GM12872 (cell line): Measurements from ENCODE around the gene B3GNT7.

Experiments
- TF ChIP-seq, protein P1 (sequence below): IDR thresholded peaks from 3 replicates; pipeline ENCODE4 v1.5.1; 2011; ENCODE audit warnings: low read depth, mild to moderate bottlenecking, low read length, moderate library complexity; ENCODE audit not compliant: insufficient read depth

Gene B3GNT7

DNA sequence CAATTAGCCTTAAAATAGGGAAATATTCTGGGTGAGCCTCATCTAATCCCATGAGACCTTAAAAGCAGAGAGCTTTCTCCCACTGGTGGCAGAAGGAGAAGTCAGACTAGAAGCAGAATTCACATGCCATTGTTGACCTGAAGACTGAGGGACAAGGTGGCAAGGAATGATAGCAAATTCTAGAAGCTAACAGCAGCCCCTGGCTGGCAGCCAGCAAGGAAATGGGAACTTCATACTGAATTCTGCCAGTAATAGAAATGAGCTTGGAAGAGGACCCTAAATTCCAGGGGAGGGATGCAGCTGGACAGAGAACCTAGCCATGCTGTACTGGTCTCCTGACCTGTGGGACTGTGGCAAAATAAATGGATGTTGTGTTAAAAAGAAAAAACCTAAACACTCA lies 19.5 kb downstream of the B3GNT7 start:
- TF ChIP-seq, protein P1, sequence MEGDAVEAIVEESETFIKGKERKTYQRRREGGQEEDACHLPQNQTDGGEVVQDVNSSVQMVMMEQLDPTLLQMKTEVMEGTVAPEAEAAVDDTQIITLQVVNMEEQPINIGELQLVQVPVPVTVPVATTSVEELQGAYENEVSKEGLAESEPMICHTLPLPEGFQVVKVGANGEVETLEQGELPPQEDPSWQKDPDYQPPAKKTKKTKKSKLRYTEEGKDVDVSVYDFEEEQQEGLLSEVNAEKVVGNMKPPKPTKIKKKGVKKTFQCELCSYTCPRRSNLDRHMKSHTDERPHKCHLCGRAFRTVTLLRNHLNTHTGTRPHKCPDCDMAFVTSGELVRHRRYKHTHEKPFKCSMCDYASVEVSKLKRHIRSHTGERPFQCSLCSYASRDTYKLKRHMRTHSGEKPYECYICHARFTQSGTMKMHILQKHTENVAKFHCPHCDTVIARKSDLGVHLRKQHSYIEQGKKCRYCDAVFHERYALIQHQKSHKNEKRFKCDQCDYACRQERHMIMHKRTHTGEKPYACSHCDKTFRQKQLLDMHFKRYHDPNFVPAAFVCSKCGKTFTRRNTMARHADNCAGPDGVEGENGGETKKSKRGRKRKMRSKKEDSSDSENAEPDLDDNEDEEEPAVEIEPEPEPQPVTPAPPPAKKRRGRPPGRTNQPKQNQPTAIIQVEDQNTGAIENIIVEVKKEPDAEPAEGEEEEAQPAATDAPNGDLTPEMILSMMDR, result no peak

- TF ChIP-seq, protein P1, result no peak
Observed at GRCh38 chr2:231418820-231419640, 23.5 kb downstream of the B3GNT7 start.

GRCh38 chr2:231421051-231421580 lies 25.6 kb downstream of the B3GNT7 start:
- TF ChIP-seq, protein P1, result no peak

DNA sequence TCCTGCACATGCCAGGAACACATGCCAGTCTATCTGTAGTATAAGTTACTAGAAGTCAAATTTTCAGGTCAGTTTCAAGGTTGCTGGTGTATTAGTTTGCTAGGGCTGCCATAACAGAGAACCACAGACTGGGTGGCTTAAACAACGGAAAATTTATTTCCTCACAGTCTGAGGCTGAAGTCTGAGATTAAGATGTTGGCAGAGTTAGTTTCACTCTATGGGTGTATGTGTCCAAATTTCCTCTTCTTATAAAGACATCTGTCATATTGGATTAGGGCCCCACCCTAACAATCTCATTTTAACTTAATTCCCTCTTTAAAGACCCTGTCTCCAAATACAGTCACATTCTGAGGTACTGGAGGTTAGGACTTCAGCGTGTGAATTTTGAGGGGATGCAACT lies 26.5 kb downstream of the B3GNT7 start:
- TF ChIP-seq, protein P1, result no peak

DNA sequence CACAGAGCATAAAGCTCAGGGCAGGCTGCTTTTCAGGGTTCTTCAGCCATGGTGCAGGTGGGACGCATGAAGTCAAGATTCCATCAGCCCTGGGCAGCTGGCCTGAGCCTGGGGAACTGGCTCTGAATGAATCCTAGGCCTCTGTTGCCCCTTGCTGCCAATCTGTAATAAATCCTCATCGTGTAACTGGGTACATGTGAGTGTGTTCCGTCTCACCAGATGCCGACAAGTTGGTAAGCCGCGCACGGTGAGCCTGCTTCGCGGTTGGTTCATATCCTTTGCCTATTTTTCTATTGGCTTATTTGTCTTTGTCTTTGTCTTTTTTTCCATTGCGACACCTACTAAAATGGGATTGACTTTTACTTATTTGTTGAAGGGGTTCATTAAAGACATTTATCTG lies 27.7 kb downstream of the B3GNT7 start:
- TF ChIP-seq, protein P1, result no peak

DNA sequence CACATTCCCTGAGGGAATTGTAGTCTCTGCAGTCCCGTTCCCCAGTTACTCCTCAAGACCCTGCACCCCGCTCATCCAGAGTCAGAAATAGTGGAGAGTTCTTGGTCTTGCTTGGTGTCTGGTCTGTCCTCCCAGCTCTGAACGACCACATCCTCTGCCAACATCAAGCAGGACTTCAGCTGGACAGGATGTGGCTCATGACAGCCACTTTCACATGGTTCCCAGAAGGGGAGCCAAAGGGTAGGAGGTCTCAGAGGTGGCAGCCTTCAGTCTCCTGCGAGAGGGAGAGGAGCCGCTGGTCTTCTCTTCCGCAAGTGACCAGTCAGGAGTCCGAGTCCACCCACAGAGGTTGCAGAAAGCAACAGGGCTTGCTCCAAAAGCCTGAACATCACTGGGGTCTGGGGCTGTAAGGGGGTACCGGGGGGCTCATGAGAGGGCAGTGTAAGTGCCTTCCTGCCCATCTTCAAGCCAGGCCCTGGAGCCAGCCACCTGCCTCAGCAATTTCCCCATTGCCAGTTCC lies 29.8 kb downstream of the B3GNT7 start:
- TF ChIP-seq, protein P1, result no peak

GRCh38 chr2:231425811-231426703 lies 30.5 kb downstream of the B3GNT7 start:
- TF ChIP-seq, protein P1, result no peak
